CD4-positive, CD25-positive, alpha-beta regulatory T cell (primary cell): ENCODE results near the gene ADNP2. TPM values are rescaled to one million over a fixed set of nuclear protein-coding genes. Genes with fewer than 3 reads are reported as not detected.

Source experiments
- ATAC-seq, 2 donors: fragments of 150-1000 bp; cut with Tn5 transposase; one replicate each; pipeline ENCODE4 v1.10.0; 2021; ENCODE audit warnings: low read depth in 2 of 2, moderate number of reproducible peaks in 2 of 2, moderate library complexity in 1 of 2
- DNase-seq, 3 donors: peaks; one replicate each; pipeline versions ENCODE4 v3.0.0 to v3.0.0-alpha.2; 2012 to 2022; ENCODE audit warnings: mixed read lengths in 1 of 3
- H3K27ac ChIP-seq: one replicate; pipeline ENCODE4 v1.7.0; 2013; ENCODE audit warnings: mild to moderate bottlenecking, low read length; ENCODE audit not compliant: insufficient read depth, poor library complexity, severe bottlenecking
- H3K27me3 ChIP-seq: one replicate; pipeline ENCODE4 v1.7.0; 2013; ENCODE audit warnings: low read length; ENCODE audit not compliant: control insufficient read depth, insufficient read depth
- H3K36me3 ChIP-seq: one replicate; pipeline ENCODE4 v1.7.0; 2013; ENCODE audit warnings: mild to moderate bottlenecking, low read length, moderate library complexity; ENCODE audit not compliant: control insufficient read depth, insufficient read depth
- H3K4me1 ChIP-seq: 2 replicates; pipeline ENCODE4 v1.7.0; 2013; ENCODE audit warnings: mild to moderate bottlenecking, low read length; ENCODE audit not compliant: insufficient read depth, control insufficient read depth, poor library complexity, severe bottlenecking
- H3K4me3 ChIP-seq: one replicate; pipeline ENCODE4 v1.7.0; 2013; ENCODE audit warnings: low read depth, mild to moderate bottlenecking, low read length, moderate library complexity
- H3K9me3 ChIP-seq, 2 experiments: 1 replicate in 1 of 2; 2 replicates in 1 of 2; pipeline ENCODE4 v1.7.0; 2013; ENCODE audit warnings: low read length in 2 of 2, mild to moderate bottlenecking in 1 of 2, moderate library complexity in 1 of 2; ENCODE audit not compliant: control insufficient read depth in 2 of 2
- H3K27ac Mint-ChIP-seq, 3 donors: one replicate each; pipeline ENCODE4 v1.8.0; 2020 to 2022; ENCODE audit warnings: mild to moderate bottlenecking in 3 of 3, mixed read lengths in 3 of 3, moderate library complexity in 2 of 3
- H3K27me3 Mint-ChIP-seq: one replicate; pipeline ENCODE4 v1.8.0; 2022; ENCODE audit warnings: mild to moderate bottlenecking, mixed read lengths
- H3K36me3 Mint-ChIP-seq: one replicate; pipeline ENCODE4 v1.8.0; 2020; ENCODE audit warnings: mixed read lengths
- H3K4me1 Mint-ChIP-seq, 4 donors: one replicate each; pipeline ENCODE4 v1.8.0; 2020 to 2022; ENCODE audit warnings: mixed read lengths in 4 of 4, mild to moderate bottlenecking in 1 of 4
- H3K4me3 Mint-ChIP-seq, 4 donors: one replicate each; pipeline ENCODE4 v1.8.0; 2020 to 2022; ENCODE audit warnings: mild to moderate bottlenecking in 4 of 4, mixed read lengths in 4 of 4, moderate library complexity in 3 of 4
- H3K9me3 Mint-ChIP-seq, 7 donors: one replicate each; pipeline ENCODE4 v1.8.0; 2020 to 2022; ENCODE audit warnings: mixed read lengths in 7 of 7, mild to moderate bottlenecking in 3 of 7, moderate library complexity in 2 of 7
- polyA plus RNA-seq, 4 donors: library from polyadenylated mRNA; unstranded; fragments of 300-500 nt; fragmentation: Illumina TruSeq; gene quantifications; one replicate each; pipeline ENCODE4 v1.2.3, GENCODE V29; 2021
- total RNA-seq: library from RNA; stranded (reverse); gene quantifications from one replicate; pipeline ENCODE4 v1.2.3, GENCODE V29; 2022

The ADNP2 gene
- total and polyA plus RNA-seq, 5 donors from 2014 or later = 5.8 to 43.6 (median 8.8) TPM

DNA sequence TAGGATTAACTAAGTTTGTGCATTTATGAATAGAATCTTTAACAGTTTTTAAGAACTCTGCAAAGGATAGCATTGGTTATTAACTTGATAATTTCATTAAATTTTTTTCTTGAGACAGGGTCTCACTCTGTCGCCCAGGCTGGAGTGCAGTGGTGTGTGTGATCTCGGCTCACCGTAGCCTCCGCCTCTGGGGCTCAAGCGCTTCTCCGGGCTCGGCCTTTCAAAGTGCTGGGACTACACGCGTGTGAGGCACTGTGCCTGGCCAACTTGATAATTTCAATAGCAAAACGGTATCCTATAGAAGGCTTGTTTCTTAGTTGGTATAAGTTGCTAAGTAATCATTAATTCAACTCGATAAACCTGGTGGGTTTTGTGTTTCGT is 38.0 kb downstream of the ADNP2 start:
- Histone ChIP-seq H3K4me3 (peak overlapping the region; percentile 17), H3K27me3 (peaks cover 9% of the 10 kb centered on the region), H3K9me3 (no peaks in the 10 kb centered on the region), H3K36me3 (no peaks in the 10 kb centered on the region), H3K27ac (no peak overlapping the region), H3K4me1 (peaks cover 9% of the 10 kb centered on the region)
- peak overlapping the region; percentile 68 to 88 (median 78) for H3K4me3 Mint-ChIP-seq
- H3K9me3 Mint-ChIP-seq = peaks cover 0 to 1% (median 0%) of the 10 kb centered on the region in 7 donors
- DNase-seq (no peak), ATAC-seq (peak in 1 of 2 donors; percentile 21)
- H3K36me3 Mint-ChIP-seq = no peaks in the 10 kb centered on the region
- no peak overlapping the region for H3K27ac Mint-ChIP-seq
- peaks cover 5 to 22% (median 7%) of the 10 kb centered on the region in 4 donors for H3K4me1 Mint-ChIP-seq
- peaks cover 10% of the 10 kb centered on the region for H3K27me3 Mint-ChIP-seq

DNA sequence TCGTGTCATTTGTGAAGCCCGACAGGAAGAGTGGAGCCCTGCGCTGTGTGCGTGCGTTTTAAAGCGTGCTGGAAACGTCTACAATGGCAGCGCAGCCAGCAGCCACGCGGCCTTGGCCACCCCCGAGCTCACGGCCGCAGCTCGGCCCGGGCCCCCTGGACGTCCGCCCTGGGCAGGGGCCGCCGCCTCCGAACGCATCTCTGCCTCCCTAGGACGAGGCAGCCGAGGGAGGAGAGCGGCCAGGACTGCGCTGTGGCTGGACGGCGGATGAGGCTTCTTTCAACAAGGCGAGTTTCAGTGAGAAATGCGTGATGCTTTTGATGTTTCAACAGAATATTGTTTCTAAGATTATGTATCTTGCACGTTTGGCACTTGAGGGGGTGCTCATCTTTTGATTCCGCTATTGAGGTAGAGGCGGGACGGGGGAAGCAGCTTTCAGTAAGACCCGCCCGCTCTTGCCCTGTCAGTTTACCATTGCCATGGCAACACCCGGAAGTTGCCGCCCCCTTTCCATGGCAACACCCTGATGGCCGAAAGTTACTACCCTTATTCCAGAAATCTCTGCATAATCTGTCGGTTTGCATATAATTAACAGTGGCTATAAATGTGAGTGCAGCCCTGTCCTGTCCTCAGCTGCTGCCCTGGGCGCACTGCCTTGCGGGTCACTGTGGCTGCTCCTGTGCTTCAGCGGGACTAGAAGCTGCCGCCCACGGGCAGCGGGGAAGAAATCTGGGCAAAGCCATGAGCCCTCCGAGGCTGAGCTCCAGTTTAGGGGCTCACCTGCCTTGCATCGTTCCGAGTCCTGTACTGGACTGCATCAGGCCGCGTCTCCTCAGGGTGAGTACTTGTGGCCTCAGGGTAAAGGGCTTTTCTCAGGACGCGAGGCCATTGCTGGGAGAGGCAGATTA is 38.6 kb downstream of the ADNP2 start:
- Mint-ChIP-seq H3K27me3 (peaks cover 13% of the 10 kb centered on the region), H3K36me3 (no peaks in the 10 kb centered on the region), H3K9me3 (peaks cover 0 to 1% (median 0%) of the 10 kb centered on the region in 7 donors), H3K4me3 (peak overlapping the region; percentile 68 to 88 (median 86)), H3K27ac (no peak overlapping the region), H3K4me1 (peaks cover 5 to 22% (median 9%) of the 10 kb centered on the region in 4 donors)
- Histone ChIP-seq H3K36me3 (no peaks in the 10 kb centered on the region), H3K27me3 (peaks cover 9% of the 10 kb centered on the region), H3K4me1 (peaks cover 9% of the 10 kb centered on the region), H3K4me3 (peak overlapping the region; percentile 72), H3K27ac (no peak overlapping the region), H3K9me3 (no peaks in the 10 kb centered on the region)
- ATAC-seq (peak; percentile 81 to 83), DNase-seq (peak; percentile 58 to 81 (median 69))

DNA sequence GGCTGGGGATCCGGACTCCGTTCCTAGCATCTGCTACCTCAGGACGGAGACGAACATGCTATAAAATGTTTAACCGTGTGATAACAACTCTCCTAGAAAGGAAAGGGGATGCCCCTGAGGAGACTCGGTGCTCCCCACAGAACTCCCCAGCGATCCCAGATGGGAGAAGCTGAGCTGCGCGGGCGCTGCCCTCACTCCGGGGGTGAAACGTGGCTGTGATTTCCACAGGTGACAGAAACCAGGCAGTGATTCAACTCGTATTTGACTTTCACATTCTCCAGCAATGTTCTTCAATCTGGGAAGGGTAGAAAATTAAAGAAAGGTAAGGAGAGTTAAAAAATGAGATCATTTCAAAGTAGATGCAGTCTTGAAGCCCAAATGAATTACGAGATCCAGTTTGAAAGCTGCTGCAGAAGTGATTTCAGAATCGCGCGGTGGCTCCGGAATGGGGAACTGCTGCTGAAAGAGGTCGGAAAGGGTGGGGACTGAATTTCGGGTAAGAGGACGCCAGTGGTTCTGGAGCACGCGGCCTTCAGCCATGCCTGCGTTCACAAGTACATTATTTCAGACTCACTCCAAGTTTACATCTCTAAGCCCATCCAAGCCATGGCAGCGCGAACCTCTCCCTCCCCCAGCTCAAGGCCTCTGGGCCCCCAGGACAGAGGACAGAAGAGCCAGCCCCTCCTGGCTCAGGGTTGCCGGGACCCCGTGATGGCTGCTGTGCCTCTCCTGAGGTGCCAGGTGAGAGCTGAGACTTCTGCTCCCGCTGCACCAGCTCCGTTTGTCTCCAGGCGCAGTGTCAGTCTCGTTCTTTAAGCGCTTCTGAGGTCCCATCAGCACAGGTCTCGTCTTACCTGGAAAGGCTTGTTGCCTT is 39.5 kb downstream of the ADNP2 start:
- DNase-seq = no peak
- no peak for ATAC-seq
- H3K9me3 Mint-ChIP-seq = peaks cover 0 to 1% (median 0%) of the 10 kb centered on the region in 7 donors
- H3K4me3 ChIP-seq = no peak overlapping the region
- peaks cover 13% of the 10 kb centered on the region for H3K27me3 Mint-ChIP-seq
- no peaks in the 10 kb centered on the region for H3K36me3 ChIP-seq
- H3K27ac Mint-ChIP-seq = no peak overlapping the region
- H3K27ac ChIP-seq = no peak overlapping the region
- no peaks in the 10 kb centered on the region for H3K9me3 ChIP-seq
- peak overlapping the region; percentile 68 to 88 (median 86) for H3K4me3 Mint-ChIP-seq
- peaks cover 9% of the 10 kb centered on the region for H3K27me3 ChIP-seq
- H3K36me3 Mint-ChIP-seq = no peaks in the 10 kb centered on the region
- peaks cover 5 to 22% (median 9%) of the 10 kb centered on the region in 4 donors for H3K4me1 Mint-ChIP-seq
- H3K4me1 ChIP-seq = peaks cover 9% of the 10 kb centered on the region

- H3K27ac Mint-ChIP-seq = no peak overlapping the region
- peaks cover 9% of the 10 kb centered on the region for H3K4me1 ChIP-seq
- DNase-seq = no peak
- H3K9me3 ChIP-seq = no peaks in the 10 kb centered on the region
- H3K27ac ChIP-seq = no peak overlapping the region
- peaks cover 13% of the 10 kb centered on the region for H3K27me3 Mint-ChIP-seq
- no peak overlapping the region for H3K4me3 ChIP-seq
- peaks cover 9% of the 10 kb centered on the region for H3K27me3 ChIP-seq
- peaks cover 0 to 1% (median 0%) of the 10 kb centered on the region in 7 donors for H3K9me3 Mint-ChIP-seq
- H3K4me3 Mint-ChIP-seq = peak overlapping the region in 1 of 4 donors; percentile 12
- H3K36me3 Mint-ChIP-seq = no peaks in the 10 kb centered on the region
- H3K4me1 Mint-ChIP-seq = peaks cover 0 to 22% (median 9%) of the 10 kb centered on the region in 4 donors
- ATAC-seq = no peak
- no peaks in the 10 kb centered on the region for H3K36me3 ChIP-seq
Measured at GRCh38 chr18:80149667-80150066, 40.6 kb downstream of the ADNP2 start.

- H3K4me3 Mint-ChIP-seq = no peak overlapping the region
- peaks cover 0 to 4% (median 1%) of the 10 kb centered on the region in 4 donors for H3K4me1 Mint-ChIP-seq
- peaks cover 17% of the 10 kb centered on the region for H3K27me3 Mint-ChIP-seq
- no peak overlapping the region for H3K27ac ChIP-seq
- H3K36me3 ChIP-seq = no peaks in the 10 kb centered on the region
- peaks cover 7% of the 10 kb centered on the region for H3K27me3 ChIP-seq
- H3K4me1 ChIP-seq = no peaks in the 10 kb centered on the region
- H3K36me3 Mint-ChIP-seq = no peaks in the 10 kb centered on the region
- H3K4me3 ChIP-seq = no peak overlapping the region
- H3K27ac Mint-ChIP-seq = peak overlapping the region in 1 of 3 donors; percentile 19
- no peaks in the 10 kb centered on the region for H3K9me3 Mint-ChIP-seq
- DNase-seq (peak in 1 of 3 donors; percentile 54), ATAC-seq (no peak)
- no peaks in the 10 kb centered on the region for H3K9me3 ChIP-seq
Measured at GRCh38 chr18:80154293-80154692, 45.2 kb downstream of the ADNP2 start.

- Histone ChIP-seq H3K9me3 (no peaks in the 10 kb centered on the region), H3K36me3 (no peaks in the 10 kb centered on the region), H3K4me1 (no peaks in the 10 kb centered on the region), H3K4me3 (no peak overlapping the region), H3K27me3 (no peaks in the 10 kb centered on the region), H3K27ac (no peak overlapping the region)
- Mint-ChIP-seq H3K4me1 (peaks cover 0 to 2% (median 0%) of the 10 kb centered on the region in 4 donors), H3K4me3 (peak overlapping the region in 1 of 4 donors; percentile 86), H3K27ac (no peak overlapping the region), H3K27me3 (peaks cover 22% of the 10 kb centered on the region), H3K9me3 (peaks cover 0 to 3% (median 0%) of the 10 kb centered on the region in 7 donors), H3K36me3 (no peaks in the 10 kb centered on the region)
- DNase-seq (peak; percentile 42 to 76 (median 54)), ATAC-seq (peak; percentile 56 to 70)
Measured at GRCh38 chr18:80157708-80158343, 48.8 kb downstream of the ADNP2 start.

DNA sequence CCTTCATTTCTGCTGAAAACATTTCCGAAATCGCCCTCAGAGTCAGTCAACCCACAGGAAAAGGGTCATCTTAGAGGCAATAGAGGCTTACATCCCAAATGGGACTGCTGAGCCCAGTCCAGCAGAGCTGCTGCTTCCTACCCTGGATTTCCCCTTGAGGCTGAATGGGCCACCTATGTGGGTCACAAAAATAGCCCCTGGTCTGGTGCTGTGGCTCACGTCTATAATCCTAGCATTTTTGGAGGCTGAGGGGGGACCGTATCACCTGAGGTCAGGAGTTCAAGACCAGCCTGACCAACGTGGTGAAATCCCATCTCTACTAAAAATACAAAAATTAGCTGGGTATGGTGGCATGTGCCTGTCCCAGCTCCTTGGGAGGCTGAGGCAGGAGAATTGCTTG is 49.3 kb downstream of the ADNP2 start:
- H3K4me3 ChIP-seq = no peak overlapping the region
- no peaks in the 10 kb centered on the region for H3K36me3 ChIP-seq
- H3K4me1 ChIP-seq = no peaks in the 10 kb centered on the region
- H3K9me3 Mint-ChIP-seq = peaks cover 0 to 3% (median 0%) of the 10 kb centered on the region in 7 donors
- H3K27ac ChIP-seq = no peak overlapping the region
- H3K27ac Mint-ChIP-seq = no peak overlapping the region
- ATAC-seq (no peak), DNase-seq (no peak)
- peaks cover 0 to 2% (median 0%) of the 10 kb centered on the region in 4 donors for H3K4me1 Mint-ChIP-seq
- H3K27me3 ChIP-seq = no peaks in the 10 kb centered on the region
- no peaks in the 10 kb centered on the region for H3K36me3 Mint-ChIP-seq
- H3K9me3 ChIP-seq = no peaks in the 10 kb centered on the region
- H3K4me3 Mint-ChIP-seq = no peak overlapping the region
- peaks cover 23% of the 10 kb centered on the region for H3K27me3 Mint-ChIP-seq
